Effector CD8-positive, alpha-beta T cell (primary cell): Measurements from ENCODE around the gene SLC2A10.

Source experiments
- DNase-seq: peaks from one replicate; lab custom pipeline; 2025; lab: John Stamatoyannopoulos, UW

The SLC2A10 gene

DNA sequence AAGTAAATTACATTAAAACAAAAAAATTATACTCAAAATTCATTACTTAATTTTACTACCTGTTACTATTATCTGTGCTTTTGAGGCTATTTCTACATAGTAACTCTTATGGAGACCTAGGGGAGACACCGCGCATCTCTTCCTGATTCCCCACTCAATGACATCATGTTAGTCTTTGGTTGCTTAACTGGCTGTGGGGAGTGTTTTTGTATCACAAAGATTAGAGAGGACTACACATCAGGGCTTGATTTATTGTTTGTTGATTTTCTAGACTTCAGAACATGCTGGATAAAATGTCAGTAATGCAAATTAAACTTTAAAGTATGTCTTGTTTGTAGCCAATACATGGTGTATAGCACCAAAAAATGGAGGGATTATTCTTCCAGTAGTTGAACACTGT lies 26.0 kb downstream of the SLC2A10 start:
- no peak for DNase-seq

DNA sequence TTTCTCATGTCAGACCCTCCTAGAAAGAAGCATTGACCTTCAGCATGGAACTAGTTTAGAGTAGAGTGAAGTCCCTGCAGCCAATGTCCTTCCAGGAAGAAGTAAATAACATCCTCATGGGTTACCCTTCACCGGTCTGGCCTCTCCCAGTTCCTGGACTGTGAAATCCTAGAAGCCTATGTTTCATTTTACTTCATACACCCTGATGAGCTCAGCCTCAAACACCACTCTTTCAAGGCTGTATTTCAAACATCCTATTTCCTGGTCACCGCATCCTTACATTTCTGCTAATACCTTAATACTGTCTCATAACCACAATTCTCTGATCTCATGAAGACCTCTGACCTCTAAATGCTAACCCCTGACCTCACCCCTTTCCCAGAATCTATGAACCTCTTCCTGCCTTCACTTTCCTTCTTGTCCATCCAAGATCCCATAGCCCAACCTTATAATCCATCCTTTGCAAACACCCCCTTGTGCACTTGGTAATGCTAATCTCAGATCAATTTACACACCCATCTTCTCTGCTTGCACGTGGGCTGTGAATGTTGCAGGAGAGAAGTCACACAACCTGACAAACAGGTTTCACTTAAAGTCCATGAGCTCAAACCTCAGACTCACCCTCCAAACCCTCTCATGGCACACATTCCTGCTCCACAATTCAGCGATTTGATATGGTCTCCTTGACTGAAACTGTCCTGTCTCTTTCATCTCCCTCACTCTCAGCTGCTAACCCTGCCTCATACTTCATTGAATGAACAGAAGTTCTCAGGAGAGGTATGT lies 30.2 kb downstream of the SLC2A10 start:
- no peak for DNase-seq

DNA sequence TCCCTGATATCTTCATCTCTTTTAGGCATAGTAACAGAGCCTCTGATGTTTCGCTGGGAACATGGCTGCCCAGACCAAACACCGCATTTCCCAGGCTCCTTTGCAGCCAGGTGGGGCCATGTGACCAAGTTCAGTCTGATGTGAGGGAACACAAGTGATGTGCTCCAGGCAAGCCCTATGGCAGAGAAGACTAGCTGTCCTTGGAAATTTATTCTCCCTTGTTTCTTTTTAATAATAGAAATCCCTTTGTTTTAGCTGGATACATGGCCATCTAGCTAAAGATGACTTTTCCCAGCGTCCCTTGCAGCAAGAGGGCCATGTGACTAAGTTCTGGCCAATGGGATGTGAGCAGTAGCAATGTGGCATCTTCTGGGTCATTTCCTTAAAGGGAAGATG lies 30.8 kb downstream of the SLC2A10 start:
- DNase-seq: no peak

DNA sequence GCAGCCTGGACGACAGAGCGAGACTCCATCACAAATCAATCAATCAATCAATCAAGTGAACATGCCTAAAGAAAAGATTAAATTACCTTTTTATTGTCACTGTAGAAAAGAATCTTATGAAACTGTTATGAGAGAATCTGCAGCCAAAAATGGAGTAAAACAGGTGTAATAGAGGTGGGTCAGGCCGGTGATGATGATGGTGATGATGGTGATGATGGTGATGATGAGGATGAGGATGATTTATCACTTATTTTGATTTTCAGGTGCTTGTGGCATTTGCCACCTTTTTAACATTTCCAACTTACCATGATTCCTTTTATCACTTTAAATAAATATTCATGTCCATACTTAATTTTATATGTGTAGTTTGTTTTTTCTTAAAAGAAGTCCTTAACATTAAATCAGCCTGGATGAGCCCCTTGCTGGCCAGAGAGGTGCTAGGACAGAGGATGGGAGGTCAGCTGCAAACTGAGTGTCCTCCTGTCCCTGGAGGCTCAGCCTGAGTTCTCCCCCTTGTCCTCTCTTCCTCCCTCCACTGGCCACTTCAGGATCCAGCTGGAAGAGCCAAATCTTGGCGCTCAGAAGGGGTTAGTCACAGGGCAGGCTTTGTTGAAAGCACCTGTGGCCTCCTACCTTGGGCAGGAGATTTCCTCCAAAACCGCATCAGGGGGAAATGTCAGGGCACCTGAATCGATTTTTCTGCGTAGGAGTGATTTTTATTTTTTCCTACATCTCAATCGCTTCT lies 32.6 kb downstream of the SLC2A10 start:
- no peak for DNase-seq

DNA sequence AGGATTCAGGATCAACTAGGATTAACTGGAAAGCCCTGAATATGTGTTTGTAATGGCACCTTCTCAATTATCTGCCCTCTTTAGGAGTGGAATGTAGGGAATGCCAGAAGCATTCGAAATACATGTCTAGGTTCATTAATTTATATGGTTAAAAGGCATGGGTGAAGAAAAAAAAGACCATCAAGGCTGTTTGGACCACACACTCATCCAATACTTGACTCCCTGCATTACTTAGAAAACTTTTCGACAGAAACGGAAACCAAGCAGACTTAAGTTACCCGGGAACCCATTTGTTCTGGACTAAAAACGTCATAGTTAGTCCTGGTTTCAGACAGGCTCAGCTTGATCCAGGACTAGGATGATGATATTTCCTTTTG lies 33.2 kb downstream of the SLC2A10 start:
- no peak for DNase-seq

DNA sequence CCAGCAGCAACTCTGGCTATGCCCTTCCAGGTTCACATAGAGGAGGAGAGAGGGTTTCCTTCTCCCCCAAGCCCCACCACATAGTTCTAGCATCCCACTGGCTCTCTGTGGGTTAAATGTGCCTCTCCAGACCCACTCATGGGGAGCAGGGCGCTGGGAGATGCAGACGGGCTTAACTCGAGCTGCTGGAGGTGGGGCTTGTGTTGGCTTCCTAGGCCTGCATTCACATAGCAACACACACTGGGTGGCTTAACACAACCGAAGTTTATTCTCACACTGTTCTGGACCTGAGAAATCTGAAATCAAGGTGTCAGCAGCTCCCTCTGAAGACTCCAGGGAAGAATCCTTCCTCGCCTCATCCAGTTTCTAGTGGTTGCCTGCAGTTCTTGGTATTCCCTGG lies 33.6 kb downstream of the SLC2A10 start:
- no peak for DNase-seq

DNA sequence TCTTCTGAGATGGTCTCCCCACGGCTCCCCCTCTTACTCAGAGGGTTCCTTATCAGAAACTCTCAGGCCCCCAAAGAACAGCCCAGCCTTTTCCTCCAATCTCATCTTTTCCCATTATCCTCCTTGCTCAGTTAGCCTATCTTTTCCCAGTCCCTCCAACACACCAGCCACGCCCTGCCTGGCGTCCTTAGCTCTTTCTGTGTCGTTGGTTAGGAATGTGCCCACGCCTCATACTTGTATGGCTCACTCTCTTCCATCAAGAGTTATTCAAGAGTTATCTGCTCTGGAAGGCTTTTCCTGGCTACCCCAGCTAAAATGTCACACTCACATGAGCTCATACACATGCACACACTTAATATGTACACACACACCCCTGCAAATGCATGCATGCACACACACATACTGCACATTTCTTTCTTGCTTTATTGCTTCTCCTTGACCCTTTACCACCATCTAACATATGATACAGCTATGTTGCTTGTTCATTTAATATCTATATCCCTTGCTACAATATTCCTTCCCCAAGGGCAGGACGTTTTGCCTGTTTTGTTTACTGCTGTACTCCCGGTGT lies 37.6 kb downstream of the SLC2A10 start:
- DNase-seq: no peak

DNA sequence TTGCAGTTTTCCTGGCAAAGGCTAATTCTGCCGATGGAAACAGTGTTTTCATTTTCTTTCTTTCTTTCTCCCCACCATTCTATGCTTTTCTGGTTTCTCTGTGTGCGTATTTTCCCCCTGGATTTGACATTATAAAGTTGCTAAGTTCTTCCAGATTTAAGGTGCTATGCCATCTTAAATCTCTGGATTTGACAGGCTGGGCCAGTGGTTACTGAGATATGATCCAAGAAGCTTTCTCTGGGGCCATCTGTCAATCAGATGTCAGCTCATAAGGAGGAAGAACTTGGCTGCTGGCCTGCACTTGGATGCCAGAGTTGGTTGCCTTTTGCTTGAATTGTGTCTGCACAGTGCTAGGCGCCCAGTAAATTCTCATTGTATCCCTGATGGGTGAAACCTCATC lies 39.7 kb downstream of the SLC2A10 start:
- DNase-seq: no peak

DNA sequence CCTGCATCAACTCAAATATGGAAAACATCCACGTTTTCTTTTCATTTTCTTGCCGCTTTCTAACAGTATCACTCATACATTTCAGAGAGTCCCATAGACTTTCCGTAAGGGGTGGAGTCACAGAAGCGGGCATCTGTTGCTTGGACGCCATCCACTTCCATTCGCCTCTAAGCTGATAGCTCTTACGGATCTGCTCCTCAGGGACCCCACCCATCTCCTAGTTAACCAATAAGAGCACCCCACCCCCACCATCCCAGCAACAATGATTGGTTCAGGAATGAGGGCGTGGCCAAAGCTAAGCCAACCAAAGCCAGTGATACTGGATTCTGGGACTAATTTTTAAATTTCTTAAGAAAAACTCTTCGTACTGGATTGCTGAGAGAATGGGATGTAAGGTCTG lies 42.4 kb downstream of the SLC2A10 start:
- no peak for DNase-seq

DNA sequence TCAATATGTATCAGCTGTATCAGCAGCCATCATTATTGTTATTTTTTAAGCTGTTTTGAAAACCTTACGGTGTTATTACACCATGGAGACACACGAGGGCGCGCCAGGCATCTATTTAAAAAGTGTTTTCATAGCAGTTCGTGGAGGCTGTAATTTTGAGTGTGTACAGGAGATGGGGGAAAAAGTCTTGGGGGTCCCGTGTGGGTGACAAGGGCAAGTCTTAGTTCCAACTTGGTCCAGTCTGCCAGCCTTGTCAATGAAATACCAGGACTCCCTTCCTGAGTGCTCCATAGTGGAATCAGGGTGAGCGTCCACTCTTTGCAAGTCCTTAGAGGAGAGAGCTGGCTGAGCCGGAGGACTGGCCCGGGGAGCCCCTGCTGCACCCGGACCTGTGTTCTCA lies 43.3 kb downstream of the SLC2A10 start:
- peak; percentile 3 for DNase-seq

DNA sequence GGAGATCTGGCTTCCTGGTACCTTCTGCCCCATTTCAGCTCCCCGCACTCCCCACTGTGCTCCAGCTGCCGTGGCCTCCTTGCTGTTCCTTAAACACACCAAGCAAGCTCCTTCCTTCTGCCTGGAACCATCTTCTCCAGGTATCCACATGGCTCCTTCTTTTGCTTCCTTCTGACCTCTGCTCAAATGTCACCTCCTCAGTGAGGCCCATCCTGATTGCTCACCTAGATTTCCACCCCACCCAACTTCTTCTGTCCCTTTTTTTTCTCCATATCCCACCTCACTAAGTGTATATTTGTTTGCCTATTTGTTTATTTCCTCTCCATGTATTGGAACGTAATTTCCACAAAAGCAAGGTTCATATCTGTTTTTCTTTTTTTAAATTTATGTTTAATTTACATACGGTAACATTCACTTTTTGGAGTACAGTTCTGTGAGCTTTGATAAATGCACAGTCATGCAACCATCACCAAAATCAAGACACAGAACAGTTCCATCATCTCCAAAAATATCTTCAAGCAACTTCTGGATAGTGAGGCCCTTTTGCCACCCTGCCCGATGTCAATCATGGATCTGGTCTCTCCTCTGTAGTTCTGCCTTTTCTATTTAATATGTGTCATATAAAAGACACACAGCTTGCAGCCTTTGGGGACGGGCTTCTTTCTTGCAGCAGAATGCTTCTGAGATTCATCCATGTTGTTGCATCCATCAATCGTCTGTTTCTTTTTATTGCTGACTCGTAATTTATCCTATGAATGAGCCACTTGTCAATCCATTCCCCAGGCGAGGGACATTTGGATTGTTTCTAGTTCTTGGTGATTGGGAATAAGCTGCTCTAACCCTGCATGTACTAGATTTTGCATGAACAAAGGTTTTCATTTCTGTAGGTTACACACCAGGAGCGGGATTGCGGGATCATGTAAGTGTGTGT lies 46.3 kb downstream of the SLC2A10 start:
- DNase-seq: no peak

DNA sequence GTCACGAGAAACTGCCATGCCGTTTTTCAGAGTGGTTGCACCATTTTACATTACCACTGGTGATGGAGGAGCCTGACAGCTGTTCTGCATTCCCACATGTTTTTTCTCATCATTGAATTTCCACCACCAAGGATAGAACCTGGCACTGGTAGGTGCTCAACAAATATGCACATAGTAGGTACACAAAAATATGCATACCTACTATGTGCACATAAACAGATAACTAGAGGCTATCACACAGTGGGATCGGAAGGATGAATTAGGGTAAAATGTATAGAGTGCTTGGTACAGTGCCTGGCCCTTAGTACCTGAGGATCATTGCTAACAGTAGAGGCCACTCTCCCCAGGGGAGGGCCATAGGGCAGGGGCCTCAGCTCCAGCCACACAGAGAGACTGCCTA lies 47.0 kb downstream of the SLC2A10 start:
- DNase-seq: no peak

DNA sequence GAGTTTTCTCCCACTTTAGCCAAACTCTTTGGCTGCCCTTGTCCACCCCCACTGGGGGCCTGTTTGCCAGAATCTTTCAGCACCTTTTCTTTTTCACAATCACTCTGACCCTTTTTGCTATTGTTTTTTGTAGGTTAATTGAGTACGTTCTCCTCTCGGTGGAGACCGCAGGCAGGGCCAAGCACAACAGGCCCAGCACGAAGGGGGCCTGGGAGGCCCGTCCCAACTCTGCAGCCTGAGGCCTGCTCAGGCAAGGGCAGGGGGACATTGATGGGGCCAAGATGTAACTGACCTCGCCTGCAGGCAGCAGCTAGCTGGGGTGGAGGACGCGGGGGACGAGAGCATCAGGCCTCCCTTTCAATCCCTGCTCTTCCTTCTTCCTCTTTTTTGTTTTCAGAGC lies 47.7 kb downstream of the SLC2A10 start:
- DNase-seq: no peak

DNA sequence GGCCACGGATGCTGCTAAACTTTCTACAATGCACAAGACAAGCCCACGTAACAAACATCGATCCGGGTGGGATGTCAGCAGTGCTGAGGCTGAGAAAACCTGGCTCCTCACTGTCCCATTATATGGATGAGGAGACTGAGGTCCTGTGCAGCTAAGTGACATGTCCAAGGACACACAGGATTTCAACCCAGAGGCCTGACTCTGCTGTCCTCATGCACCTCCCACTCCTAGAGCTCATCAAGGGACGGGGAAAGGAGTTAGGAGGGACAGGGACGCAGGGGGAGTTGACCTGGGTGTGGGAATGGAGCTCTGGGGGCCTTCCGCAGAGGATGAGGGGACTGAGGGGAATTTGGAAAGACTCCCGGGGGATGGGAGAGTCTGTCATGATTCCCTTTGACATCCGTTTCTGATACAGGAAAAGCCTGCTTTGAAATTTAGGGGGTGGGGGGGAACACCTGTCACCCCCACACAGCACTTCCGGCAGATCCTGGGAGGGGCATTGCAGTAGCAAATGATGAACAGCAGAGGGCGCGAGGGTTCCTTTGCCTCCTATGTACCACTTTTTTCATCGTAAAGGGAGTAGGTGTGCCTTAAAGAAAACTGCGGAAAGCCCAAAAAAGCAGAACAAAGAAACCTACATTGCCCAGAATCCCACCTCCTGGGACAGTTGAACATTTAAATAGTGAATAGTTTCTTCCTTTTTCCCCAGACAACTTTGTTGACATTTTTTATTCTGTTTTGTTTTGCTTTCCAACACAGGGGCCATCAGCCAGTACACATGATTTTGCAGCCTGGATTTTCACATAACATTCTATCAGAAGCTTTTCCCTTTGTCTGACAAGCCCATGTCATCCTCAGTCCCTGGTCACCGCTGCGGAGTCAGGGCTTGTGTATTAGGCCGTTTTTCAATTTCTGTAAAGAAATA lies 48.6 kb downstream of the SLC2A10 start:
- DNase-seq: peak; percentile 22

DNA sequence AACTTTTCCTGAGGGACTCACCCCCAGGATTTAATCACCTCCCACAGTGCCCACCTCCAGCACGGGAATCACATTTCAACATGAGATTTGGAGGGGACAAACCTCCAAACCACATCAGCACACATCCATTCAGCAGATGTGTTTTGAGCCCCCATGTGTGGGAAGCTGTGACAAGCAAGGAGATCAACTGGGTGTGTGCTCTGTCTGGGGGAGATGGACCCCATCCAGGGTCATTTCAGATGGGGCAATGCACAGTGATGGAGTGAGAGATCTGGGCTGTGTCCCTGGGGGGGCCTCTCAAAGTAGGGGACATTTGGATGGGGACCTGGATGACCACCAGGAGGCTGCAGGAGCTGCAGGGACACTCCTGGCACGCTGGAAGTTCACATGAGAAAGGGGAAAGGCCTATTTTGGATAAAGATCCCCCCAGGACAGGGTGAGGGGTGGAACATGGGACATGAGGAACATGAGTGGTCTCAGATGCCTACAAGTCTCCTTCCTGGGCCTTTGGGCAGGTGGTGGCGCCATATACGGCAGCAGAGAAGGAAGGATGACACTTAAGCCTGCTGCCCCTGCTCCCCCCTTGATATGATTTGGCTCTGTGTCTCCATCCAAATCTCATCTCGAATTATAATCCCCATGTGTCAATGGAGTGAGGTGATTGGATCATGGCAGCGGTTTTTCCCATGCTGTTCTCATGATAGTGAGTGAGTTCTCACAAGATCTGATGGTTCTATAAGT lies 49.6 kb downstream of the SLC2A10 start:
- no peak for DNase-seq

DNA sequence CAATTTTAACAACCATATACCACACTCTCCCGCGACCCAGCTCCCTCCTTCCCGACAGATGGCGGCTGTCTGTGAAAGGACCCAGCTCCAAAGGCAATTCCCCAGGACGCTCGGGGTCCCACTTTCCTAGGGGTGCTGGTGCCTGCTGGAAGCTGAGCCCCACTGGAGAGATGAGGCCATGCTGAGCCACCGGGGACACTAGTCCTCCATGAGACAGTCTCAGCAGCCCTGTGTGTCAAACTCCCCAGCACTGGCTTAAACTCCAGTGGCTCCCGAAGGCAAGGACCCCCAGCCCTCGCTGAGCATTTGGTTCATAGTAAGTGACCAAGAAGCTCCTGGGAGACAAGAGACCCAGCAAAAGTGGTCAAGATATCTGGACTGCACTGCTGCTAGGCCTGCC lies 52.1 kb downstream of the SLC2A10 start:
- no peak for DNase-seq

DNA sequence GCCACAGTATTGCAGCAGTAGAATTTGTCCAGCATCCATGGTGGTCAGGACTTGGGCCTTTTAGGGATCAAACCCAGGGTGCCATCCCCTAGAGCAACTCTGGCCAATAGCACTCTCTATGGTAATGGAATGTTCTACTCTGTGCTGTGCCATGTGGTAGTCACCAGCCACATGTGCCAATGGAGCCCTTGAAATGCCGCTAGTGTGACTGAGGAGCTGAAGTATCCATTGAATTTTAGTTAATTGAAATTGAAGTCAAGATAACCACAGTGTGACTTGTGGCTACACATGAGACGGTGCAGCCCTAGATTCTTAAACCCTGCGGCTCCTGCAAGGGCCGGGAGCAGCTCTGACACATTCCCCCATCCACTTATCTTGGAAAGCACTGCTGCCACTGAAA lies 54.6 kb downstream of the SLC2A10 start:
- DNase-seq: no peak

DNA sequence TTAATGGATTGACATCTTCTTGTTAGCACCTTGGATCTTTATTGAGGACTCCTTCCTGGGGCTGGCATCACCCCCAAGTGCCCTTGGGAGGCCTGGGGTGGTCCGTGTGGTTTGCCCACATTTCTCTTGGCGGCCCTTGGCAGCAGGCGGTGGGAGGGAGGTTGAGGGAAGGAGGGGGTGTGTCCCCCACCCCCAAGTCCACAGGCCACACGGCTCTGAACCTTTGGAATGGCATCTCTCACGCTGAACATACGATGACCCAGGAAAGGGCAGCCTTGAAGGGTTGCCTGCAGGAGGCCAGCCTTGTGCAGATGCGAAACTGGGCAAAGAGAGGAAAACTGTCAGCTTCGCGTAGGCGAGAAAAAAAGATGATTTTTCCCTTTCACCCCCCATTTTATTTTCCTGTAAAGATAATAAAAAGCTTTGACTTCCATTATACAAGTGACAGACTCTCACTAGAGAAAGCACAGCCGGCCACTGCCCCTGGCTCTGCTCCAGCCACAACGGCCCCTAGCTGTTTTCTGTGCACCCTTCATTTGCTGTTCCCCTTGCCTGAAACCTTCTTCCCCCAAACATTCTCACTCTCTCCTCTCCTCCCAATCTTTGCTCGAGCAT lies 56.2 kb downstream of the SLC2A10 start:
- no peak for DNase-seq

DNA sequence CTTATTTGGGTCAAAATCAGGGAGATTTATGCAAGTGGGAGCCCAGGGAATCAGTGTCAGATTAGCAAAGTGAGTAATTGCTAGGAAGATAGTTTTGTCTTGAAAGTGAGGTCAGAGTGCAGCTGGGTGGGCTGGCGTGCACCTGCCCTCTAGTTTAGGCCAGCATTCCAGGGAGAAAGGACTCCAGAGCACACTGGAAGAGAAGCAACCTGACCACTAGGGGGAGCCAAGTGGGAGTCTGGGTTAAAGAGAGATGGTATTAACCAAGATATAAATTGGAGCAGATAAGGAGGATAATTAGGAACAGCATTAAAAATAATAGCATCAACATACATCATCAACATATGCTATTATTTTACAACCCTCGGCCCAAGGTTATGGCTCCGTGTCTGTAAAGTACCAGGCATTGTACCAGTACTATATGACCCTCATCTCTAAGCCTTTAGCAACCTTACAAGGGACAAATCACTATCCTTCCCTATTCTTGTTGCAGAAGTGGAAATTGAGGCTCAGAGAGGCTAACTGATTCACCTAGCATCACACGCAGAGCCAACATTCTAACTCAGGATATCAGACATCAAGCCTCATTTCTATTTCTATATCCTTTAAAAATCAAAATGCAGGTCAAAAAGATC lies 57.8 kb downstream of the SLC2A10 start:
- DNase-seq: no peak
